ENCODE measurements around the gene EIF2B4.

EIF2B4 gene

GRCh38 chr2:27379836-27380625 lies 9.9 kb upstream of the EIF2B4 start:
- Histone ChIP-seq H3K4me1 (ENCODE audit: insufficient read depth, poor library complexity, severe bottlenecking) (peaks cover 10% of the 10 kb centered on the region), H3K27me3 (ENCODE audit: insufficient read depth, poor library complexity, severe bottlenecking) (no peaks in the 10 kb centered on the region), H3K9me3 (ENCODE audit: severe bottlenecking) (no peaks in the 10 kb centered on the region), H3K36me3 (ENCODE audit: low read depth) (peaks cover 81% of the 10 kb centered on the region), H3K4me3 (ENCODE audit: severe bottlenecking) (peak overlapping the region; percentile 86), H3K27ac (ENCODE audit: poor library complexity, severe bottlenecking) (peak overlapping the region; percentile 71)
- TF ChIP-seq CTCF (IDR thresholded peaks at IDR 0.05; ENCODE audit: poor library complexity, severe bottlenecking): no peak
- no peak; the same call in 2 of the 3 replicates for ATAC-seq (ENCODE audit: low read depth)
- DNase-seq (ENCODE audit: low spot score): peak; percentile 63

- H3K27ac ChIP-seq (ENCODE audit: poor library complexity, severe bottlenecking): peak overlapping the region; percentile 71
- no peak for ATAC-seq (ENCODE audit: low read depth)
These were observed 9.3 kb upstream of the EIF2B4 start for GRCh38 chr2:27379383-27379835.

GRCh38 chr2:27378809-27379290 lies 8.7 kb upstream of the EIF2B4 start:
- Histone ChIP-seq H3K4me1 (ENCODE audit: insufficient read depth, poor library complexity, severe bottlenecking) (peaks cover 10% of the 10 kb centered on the region), H3K4me3 (ENCODE audit: severe bottlenecking) (no peak overlapping the region), H3K27ac (ENCODE audit: poor library complexity, severe bottlenecking) (peak overlapping the region; percentile 71), H3K9me3 (ENCODE audit: severe bottlenecking) (no peaks in the 10 kb centered on the region), H3K36me3 (ENCODE audit: low read depth) (peaks cover 80% of the 10 kb centered on the region), H3K27me3 (ENCODE audit: insufficient read depth, poor library complexity, severe bottlenecking) (no peaks in the 10 kb centered on the region)
- DNase-seq (ENCODE audit: low spot score) (no peak), ATAC-seq (ENCODE audit: low read depth) (no peak)
- TF ChIP-seq CTCF (IDR thresholded peaks at IDR 0.05; ENCODE audit: poor library complexity, severe bottlenecking): no peak

More at GRCh38 chr2:27379383-27379835, 9.3 kb upstream of the EIF2B4 start:
- Histone ChIP-seq H3K4me3 (ENCODE audit: severe bottlenecking) (peak overlapping the region; percentile 86), H3K36me3 (ENCODE audit: low read depth) (peaks cover 81% of the 10 kb centered on the region), H3K27me3 (ENCODE audit: insufficient read depth, poor library complexity, severe bottlenecking) (no peaks in the 10 kb centered on the region), H3K9me3 (ENCODE audit: severe bottlenecking) (no peaks in the 10 kb centered on the region), H3K4me1 (ENCODE audit: insufficient read depth, poor library complexity, severe bottlenecking) (peaks cover 10% of the 10 kb centered on the region)
- no peak for TF ChIP-seq CTCF (IDR thresholded peaks at IDR 0.05; ENCODE audit: poor library complexity, severe bottlenecking)
- DNase-seq (ENCODE audit: low spot score): no peak

GRCh38 chr2:27378096-27378808 lies 8.1 kb upstream of the EIF2B4 start:
- Histone ChIP-seq H3K27me3 (ENCODE audit: insufficient read depth, poor library complexity, severe bottlenecking) (no peaks in the 10 kb centered on the region), H3K4me1 (ENCODE audit: insufficient read depth, poor library complexity, severe bottlenecking) (peaks cover 10% of the 10 kb centered on the region), H3K36me3 (ENCODE audit: low read depth) (peaks cover 80% of the 10 kb centered on the region), H3K27ac (ENCODE audit: poor library complexity, severe bottlenecking) (no peak overlapping the region), H3K9me3 (ENCODE audit: severe bottlenecking) (no peaks in the 10 kb centered on the region), H3K4me3 (ENCODE audit: severe bottlenecking) (no peak overlapping the region)
- DNase-seq (ENCODE audit: low spot score) (peak; percentile 57), ATAC-seq (ENCODE audit: low read depth) (no peak)
- TF ChIP-seq CTCF (IDR thresholded peaks at IDR 0.05; ENCODE audit: poor library complexity, severe bottlenecking): peak; percentile 23

Data from RWPE2 (cell line).